Measurements from ENCODE around the gene PKHD1.

GRCh38 chr6:52027699-52028098 is 59.7 kb downstream of the PKHD1 start:
- TF ChIP-seq POLR2A (IDR thresholded peaks at IDR 0.05; ENCODE audit: low read length) = no peak
- TF ChIP-seq GATA1 (IDR thresholded peaks at IDR 0.05; ENCODE audit: low read depth, low read length) = no peak
